Measurements from ENCODE around the gene UGT3A2.

Gene UGT3A2, protein sequence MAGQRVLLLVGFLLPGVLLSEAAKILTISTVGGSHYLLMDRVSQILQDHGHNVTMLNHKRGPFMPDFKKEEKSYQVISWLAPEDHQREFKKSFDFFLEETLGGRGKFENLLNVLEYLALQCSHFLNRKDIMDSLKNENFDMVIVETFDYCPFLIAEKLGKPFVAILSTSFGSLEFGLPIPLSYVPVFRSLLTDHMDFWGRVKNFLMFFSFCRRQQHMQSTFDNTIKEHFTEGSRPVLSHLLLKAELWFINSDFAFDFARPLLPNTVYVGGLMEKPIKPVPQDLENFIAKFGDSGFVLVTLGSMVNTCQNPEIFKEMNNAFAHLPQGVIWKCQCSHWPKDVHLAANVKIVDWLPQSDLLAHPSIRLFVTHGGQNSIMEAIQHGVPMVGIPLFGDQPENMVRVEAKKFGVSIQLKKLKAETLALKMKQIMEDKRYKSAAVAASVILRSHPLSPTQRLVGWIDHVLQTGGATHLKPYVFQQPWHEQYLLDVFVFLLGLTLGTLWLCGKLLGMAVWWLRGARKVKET

DNA sequence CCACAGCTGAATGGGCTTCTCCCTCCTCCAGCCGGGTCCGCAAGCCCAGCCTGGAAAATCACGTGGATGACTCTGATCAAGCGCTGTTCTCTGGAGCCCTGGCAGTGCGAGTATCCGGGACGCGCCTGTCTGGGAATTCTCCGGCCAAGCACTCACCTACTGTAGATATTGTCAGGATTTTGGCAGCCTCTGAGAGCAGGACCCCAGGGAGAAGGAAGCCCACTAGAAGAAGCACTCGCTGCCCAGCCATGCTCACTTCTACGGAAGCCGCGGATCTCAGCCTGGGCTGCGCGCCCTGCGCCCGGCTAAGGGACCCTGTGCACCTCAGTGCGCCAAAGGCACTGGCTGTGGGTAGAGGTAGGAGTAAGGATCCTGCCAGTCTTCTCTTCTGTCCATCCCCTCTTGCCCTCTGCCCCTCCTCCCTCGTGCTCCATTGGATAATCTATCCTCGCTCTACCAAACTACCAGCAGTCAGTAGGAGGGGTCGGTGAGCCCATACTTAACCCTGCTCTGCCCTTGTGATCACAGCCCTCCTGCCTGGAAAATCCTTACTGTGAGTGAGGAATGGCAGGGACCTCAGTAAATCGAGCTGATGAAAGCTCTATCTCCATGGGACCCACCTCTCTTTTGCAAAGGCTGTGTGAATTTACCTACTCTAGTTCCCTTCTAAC lies at the start of gene UGT3A2:
TSS of gene UGT3A2 (minus strand) at position 343 of the 671 bp plus-strand sequence. CDS start at position 250, 93 bp downstream.
- no peak for DNase-seq (ENCODE audit: low read depth)

DNA sequence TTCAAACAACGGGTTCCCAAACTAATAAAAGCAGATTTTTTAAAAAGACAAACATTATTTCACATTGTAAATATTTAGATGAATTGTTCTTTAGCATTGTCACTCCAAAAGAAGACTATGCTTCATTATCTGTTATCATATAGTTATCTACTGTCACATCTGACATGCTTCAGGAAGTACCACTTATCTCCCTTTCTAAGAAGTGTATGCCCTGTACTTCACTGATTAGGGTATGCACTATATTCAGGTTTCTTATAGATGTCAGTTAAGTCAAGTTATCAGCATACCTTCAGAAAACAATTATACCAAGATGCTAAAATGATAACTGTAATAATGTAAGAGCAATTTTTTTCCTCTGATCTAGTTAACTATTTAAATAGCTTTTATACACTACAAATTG lies 44.6 kb upstream of the UGT3A2 start:
- no peak for DNase-seq (ENCODE audit: low read depth)

DNA sequence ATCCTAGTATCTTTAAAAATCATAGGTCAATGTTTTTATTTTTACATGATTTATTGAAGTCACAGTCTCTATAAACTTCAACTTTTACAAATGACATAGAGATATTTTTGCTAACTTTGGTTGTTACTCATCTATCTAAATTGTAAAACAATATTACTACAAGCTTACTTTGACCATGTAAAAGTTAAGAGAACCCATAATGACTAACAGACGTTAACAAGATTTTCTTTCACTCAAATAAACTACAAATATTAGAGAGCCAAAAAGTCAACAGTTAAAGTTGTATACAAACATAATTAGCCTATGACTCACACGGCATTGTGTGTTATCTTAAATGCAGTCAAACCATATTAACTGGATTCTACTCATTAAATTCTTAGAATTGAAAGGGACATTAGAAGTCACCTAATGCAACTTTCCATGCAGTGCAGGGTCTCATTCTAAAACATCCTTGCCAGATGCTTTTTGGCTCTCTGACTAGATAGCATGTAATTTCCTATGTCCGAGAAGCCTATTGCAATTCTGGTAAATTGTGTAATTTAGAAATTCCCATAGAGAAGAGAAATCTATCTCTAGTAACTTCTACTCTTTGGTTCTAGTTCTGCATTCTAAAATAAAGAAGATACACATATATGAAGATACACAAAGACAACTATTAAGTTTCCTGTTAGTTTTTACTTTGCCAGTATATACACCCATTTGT lies 42.2 kb upstream of the UGT3A2 start:
- DNase-seq (ENCODE audit: low read depth): no peak

DNA sequence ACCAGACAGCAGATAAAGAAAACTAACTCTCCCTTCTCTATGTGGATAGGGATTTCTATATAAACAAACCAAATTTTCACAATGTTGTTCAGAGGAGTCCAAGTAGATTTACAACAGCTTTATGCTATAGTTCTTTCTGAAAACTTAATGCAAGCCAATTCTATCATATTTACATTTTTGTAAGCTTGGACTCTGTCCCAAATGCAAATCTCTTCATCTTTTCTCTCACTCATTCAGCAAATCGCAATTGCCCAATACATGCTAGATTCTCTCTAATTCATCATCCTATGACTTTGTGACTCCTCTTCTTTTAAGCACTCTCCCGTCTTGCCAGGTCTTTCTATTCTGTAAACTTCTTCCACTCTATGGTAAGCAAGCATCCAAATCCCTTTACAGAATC lies 39.1 kb upstream of the UGT3A2 start:
- DNase-seq (ENCODE audit: low read depth): no peak

DNA sequence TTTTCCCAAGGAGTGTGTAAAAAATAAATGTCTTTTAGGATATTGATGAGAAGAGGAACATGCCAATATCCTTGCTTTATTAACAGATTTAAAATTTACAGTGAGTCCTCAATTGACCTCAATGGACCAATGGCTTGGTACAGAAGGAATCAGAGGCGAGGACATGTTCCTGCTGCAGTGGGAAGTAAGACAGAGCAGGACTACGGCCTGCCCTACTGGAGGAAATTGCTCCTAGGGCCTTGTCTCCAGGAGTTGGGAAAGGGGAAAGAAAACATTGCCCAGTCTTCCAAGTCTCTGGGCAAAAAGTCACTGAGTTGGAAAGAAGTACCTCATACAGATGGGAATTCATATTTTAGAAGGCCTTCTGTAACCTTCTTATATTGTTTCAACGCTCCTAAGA lies 33.1 kb upstream of the UGT3A2 start:
- DNase-seq (ENCODE audit: low read depth): no peak

DNA sequence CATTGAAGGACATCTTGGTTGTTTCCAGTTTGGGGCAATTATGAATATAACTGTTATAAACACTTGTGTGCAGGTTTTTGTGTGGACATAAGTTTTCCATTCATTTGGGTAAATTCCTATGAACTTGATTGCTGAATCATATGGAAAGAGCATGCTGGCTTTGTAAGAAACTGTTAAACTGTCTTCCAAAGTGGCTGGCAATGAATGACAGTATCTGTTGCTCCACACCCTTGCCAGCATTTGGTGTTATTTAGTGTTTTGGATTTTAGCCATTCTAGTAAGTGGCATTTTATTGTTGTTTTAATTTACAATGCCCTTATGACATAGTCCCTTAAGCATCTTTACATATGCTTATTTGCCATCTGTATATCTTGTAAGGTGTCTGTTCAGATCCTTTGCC lies 29.8 kb upstream of the UGT3A2 start:
- no peak for DNase-seq (ENCODE audit: low read depth)

DNA sequence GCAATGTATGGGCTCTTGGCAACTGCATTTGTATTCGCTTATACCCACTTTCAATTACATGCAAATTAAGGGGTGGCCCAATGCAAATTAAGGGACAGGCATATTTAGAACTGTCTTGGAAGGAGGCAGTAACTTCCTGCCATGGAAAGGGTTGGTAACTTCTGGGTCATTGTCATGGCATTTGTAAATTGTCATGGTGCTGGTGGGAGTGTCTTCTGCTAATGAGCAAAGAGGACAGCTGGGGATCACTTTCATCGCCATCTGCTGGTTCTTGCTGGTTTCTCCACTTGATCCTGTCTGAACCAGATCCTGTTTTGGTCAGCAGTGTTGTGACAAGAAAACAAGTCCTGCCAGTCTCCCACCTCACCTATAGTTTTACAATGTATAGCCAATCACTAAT lies 23.3 kb upstream of the UGT3A2 start:
- no peak for DNase-seq (ENCODE audit: low read depth)

DNA sequence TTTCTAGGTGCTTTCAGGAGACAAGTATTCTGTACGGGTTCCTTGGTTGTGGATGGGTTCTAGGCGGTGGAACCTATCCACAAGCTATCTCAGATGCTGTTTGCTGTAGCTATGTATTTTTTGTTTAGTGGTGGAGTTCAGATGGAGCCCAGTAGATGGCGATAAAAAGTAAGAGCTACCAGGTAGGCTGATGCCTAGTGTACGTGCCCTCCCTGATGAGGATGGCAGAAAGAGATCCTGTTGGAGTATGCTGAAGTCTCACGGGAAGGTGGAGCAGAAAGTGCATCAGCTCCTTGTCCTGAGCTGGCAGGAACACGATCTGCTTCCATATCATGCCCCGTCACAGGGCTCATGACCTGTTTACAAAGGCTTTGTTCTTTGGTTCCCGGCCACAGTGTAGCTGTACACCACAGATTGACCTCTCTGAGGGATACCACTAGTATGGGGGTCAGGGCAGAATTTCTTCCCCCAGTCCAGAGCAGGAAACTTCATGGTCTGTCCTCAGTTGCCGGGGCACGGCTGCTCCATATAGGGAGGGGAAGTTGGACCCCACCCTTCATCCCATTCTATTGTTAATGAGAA lies 12.6 kb upstream of the UGT3A2 start:
- DNase-seq (ENCODE audit: low read depth): no peak

DNA sequence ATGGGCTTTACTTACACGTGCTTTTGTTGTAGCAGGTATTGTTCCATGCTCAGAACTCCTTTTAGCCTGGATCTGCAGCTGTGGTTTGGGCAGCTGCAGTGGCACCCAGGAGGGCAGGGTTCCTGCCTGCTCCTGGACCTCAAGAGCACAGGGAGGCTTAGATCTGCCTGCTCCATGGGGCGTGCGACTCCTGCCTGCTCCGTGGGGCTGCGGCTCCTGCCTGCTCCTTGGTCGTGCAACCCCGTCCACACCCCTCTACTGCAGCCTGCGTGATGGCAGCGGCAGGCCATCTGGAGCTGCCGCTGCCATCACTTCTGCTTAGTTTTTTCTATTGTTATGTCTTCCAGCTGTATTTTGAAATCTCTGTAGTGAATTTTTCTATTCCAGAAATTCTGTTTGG lies 11.7 kb upstream of the UGT3A2 start:
- DNase-seq (ENCODE audit: low read depth): no peak

DNA sequence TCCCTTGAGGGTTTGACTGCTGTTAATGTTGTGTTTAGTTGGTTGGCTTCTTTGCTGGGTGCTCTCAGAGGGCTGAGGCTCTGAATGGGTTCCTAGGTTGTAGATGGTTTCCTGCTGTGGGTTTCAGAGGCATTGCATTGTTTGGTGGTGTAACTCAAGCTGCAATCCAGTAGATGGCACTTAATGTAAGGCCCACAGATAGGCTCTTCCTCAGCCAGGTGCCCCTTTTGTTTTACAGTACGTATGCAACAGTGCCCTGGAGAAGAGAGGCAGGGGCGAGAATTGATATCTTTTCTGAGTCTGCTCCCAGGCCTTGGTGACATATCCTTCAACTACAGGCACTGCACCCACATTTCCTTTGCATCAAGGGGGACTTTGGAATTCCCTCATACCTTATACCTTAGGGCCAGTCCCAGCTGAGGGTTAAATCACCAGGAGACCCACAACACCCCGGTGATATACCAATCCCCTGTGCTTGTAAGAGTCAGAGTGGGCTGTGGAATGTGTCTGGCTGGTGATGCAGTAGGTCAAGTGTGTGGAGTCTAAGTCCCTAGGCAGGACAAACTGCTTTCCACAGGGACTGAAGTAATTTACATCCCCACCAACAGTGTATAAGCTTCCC lies 7.0 kb upstream of the UGT3A2 start:
- DNase-seq (ENCODE audit: low read depth): no peak

DNA sequence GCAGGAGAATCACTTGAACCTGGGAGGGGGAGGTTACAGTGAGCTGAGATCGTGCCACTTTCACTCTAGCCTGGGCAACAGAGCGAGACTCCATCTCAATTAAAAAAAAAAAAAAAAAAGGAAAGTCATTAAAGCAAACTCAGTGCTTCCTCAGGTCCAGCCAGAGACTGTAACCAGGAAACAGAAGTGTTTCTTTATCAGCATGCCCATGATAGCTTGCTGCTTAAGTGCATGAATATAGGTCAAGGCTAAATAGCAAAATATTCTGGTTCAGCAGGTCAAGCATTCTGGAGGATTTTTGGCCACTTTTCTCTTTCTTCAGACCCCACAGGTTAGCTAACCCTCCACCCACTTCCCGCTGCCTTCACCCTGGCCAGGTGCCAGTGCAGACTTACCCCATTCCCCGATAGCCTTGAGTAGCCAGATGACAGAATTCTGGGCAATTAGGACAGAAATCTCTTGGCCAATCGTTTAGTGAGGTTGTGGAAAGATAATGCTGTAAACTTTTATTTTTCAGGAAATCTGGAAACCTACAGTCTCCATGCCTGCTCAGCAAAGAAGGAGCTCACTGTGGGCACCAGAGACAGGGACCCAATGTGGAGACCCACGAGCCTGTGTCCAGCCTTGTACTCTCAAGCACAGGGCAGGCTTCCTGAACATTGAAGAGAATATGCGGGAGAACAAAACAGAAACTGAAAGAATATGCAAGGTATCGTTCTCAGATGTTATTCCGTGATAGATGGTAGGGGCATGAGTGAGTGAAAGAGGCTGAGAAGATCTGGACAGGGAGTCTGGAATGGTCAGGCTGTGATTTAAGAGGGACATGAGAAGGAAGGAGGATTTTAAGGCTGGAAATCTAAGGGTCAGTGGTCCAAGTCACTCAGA lies 4.2 kb upstream of the UGT3A2 start:
- no peak for DNase-seq (ENCODE audit: low read depth)

DNA sequence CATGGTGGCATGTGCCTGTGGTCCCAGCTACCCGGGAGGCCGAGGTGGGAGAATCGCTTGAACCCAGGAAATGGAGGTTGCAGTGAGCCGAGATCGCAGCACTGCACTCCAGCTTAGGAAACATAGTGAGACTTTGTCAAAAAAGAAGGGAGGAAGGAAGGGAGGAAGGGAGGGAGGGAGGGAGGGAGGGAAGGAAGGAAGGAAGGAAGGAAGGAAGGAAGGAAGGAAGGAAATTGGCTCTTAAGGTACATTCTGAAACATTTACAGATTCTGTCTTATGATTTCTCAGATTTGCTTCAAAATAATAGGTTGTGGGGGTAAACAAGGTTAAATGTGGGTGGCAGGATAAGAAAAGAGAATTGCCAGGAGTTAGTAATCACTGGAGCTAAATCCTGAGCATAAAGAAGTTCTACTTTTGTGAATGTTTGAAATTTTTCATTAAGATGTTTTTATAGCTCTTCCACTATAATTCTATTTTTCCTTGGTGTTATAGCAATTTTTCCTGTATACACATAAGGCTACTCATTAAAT lies 2.1 kb upstream of the UGT3A2 start:
- DNase-seq (ENCODE audit: low read depth): no peak

DNA sequence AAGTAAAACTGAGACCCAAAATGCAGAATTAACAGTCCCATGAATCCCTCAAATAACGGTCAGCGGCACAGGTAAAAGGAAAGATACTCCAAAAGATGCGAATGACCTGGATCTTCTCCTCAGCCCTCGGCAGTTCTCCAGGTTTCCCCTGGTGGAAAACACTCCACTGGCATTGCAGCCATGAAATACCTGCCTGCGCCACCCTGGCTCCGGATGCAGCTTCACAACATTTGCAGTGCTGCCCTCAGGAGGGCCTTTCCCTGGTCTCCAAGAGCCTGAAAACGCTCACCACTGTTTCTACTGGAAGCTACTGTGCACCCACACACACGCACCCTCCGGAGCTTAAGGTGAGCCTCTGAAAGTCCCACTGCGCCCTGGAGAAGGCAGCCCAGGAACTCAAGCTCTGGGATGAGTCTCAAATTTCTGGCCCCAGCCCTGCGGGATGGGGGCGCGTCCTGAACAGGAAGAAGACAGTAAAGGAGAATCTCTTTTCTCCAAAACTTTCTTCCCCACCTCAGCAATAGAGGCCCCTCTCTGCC lies 612 bp downstream of the UGT3A2 start:
- no peak for DNase-seq (ENCODE audit: low read depth)

DNA sequence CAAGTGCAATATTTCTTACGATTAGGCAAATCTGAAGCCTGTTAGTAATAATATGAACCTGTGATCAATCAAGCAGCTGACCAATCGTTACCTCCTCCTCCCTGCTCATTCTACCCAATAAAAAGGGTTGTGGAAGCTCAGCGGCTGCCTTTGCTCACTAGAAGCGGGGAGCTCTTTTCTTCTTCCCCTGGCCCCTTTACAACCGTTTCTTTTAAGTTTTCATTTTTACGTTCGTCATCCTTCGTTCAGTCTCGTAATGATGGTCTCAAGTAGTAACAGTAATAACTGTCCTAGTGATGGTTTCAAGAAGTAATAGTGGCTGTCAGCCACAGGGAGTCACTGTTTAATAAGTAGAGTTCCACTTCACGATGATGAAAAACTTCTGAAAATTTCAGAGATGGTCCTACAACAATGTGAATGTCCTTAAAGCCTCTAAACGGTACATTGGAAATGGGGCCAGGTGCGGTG lies 6.2 kb downstream of the UGT3A2 start:
- no peak for DNase-seq (ENCODE audit: low read depth)

DNA sequence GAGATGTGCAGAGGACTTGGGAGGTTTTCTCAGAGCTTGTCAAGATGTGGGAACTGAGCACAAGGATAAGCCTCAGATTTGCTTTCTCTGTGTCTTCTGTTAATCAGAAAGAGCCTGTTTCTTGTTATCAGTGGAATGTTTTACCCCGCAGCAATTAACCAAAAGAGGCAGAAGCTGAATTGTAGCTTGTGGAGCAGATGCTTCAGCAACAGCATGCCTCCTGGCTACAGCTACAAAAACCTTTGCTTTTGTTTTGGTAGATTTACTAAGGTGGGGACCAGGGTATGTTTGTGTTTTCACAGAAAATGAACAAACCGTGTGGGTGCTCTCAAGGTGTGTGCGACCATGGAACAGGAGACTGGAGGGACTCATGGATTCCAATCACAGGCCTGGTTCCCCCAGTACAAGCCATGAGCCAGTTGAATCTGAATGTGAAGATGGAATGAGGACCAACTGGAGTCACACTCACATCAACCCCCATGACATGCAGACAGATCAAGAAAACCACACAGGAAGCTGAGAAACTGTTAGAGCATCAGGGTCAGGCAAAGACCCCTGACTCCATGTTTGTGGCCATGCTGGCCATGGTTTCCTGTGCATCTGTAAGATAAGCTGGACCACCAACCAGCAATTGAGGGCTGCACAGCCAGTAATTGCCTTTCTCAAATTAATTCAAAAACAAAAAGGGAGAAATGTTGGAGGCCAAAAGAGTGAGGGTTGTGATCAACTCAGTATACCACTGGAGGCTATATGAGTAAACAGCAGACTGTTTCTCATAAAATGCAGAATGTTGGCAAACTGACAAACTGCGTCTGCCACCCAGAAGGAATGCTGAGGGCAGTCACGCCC lies 6.9 kb downstream of the UGT3A2 start:
- DNase-seq (ENCODE audit: low read depth): no peak

DNA sequence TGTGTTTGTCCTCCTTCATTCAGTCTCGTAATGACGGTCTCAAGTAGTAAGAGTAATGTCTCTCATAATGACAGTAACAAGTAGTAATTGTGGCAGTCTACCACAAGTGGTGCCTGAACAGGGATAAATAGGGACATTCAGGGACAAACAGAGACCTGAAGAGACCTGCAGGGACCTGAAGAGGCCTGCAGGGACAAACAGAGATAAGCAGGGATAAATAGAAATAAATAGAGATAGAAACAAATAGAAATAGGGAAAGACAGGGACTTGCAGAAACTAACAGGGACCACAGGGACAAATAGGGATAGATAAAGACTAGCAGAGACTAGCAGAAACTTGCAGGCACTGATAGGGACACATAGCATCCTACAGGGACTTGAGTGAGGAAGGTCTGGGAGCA lies 7.9 kb downstream of the UGT3A2 start:
- DNase-seq (ENCODE audit: low read depth): no peak

DNA sequence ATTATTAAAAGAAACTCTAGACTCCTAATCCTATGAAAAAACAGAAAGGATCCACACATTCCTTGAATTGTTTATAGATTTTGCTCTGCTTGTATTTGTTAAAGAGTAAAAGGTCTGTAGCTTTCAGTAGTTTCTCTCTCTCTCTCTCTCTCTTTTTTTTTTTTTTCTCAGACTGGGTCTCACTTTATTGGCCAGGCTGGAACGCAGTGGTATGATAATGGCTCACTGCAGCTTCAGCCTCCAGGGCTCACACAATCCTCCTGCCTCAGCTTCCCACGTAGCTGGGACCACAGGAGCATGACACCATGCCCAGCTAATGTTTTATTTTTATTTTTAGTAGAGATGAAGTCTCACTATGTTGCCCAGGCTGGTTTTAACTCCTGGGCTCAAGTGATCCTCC lies 9.3 kb downstream of the UGT3A2 start:
- DNase-seq (ENCODE audit: low read depth): no peak

DNA sequence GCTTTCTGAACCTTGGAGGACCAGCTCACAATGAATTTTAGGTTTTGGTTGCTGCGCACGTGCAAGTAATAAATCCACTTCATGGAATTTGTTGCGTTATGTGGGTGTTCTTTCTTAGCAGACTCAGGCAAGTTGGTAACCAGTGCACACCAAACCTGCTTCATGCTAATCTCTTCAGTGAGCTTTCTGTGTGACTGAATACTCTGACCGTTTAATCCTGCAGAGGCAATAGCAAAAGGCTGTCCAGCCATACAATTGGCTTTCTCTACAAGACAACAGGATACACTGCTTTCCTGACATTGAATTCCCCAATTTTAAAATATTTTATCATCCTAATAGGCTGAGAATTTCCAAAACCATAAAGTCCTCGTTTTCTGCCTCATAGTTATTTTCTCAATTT lies 10.3 kb downstream of the UGT3A2 start:
- no peak for DNase-seq (ENCODE audit: low read depth)

DNA sequence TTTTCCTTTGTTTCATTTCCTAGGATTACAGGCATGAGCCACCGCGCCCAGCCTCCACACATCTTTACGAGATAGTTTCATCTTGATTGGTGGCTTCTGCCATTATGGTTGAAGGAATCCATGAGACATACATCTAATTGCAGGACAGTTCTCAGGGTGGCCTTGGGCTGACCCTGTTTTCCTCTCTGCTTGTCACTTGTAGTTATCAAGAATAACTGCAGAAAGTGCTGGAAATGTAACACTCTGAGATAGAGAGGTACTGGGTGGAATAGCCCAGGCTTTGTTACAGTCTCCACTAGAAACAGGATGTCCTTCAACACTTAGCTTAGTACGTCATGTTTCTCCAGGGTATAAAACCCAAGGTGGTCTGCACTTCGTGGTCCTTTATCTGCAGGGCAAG lies 10.7 kb downstream of the UGT3A2 start:
- no peak for DNase-seq (ENCODE audit: low read depth)

All from activated T-helper 9 cell treated with anti-CD3 and anti-CD28 coated beads, Interleukin-2, amount 50 U/mL, for 16 hours (primary cell).